ENCODE results near the gene RGL1.
"Not testable (repeated sequence)": the region's sequence is repeated elsewhere in the genome, so short reads cannot be mapped to it uniquely, and the experiment has no call there.

RGL1 gene

GRCh38 chr1:183783767-183784637 lies 20.9 kb upstream of the RGL1 start:
- no peak for DNase-seq
- in situ Hi-C loops (cut with MboI; ENCODE audit: low pct_unique_long_range_greater_than_20kb, low sequenced_read_pairs) = no loop called here

GRCh38 chr1:183785921-183786320 lies 19.0 kb upstream of the RGL1 start:
- DNase-seq; in situ Hi-C loops (cut with MboI; ENCODE audit: low pct_unique_long_range_greater_than_20kb, low sequenced_read_pairs): not testable (repeated sequence)

GRCh38 chr1:183787704-183788103 lies 17.2 kb upstream of the RGL1 start:
- in situ Hi-C loops (cut with MboI; ENCODE audit: low pct_unique_long_range_greater_than_20kb, low sequenced_read_pairs) = no loop called here
- no peak for DNase-seq

GRCh38 chr1:183791319-183791718 lies 13.6 kb upstream of the RGL1 start:
- no peak for DNase-seq
- in situ Hi-C loops (cut with MboI; ENCODE audit: low pct_unique_long_range_greater_than_20kb, low sequenced_read_pairs) = no loop called here

- peak; percentile 21 for DNase-seq
- in situ Hi-C loops (cut with MboI; ENCODE audit: low pct_unique_long_range_greater_than_20kb, low sequenced_read_pairs) = no loop called here
These were observed 12.6 kb upstream of the RGL1 start for GRCh38 chr1:183792300-183792699.

- in situ Hi-C loops (cut with MboI; ENCODE audit: low pct_unique_long_range_greater_than_20kb, low sequenced_read_pairs) = no loop called here
- no peak for DNase-seq
These were observed 10.8 kb upstream of the RGL1 start for GRCh38 chr1:183794088-183794487.

- in situ Hi-C loops (cut with MboI; ENCODE audit: low pct_unique_long_range_greater_than_20kb, low sequenced_read_pairs) = no loop called here
- no peak for DNase-seq
These were observed 4.5 kb upstream of the RGL1 start for GRCh38 chr1:183800449-183800848.

GRCh38 chr1:183801649-183802048 lies 3.3 kb upstream of the RGL1 start:
- DNase-seq = no peak
- in situ Hi-C loops (cut with MboI; ENCODE audit: low pct_unique_long_range_greater_than_20kb, low sequenced_read_pairs) = no loop called here

- in situ Hi-C loops (cut with MboI; ENCODE audit: low pct_unique_long_range_greater_than_20kb, low sequenced_read_pairs) = no loop called here
- DNase-seq = no peak
These were observed 533 bp upstream of the RGL1 start for GRCh38 chr1:183804387-183804786.

GRCh38 chr1:183806125-183806524 lies 1.2 kb downstream of the RGL1 start:
- in situ Hi-C loops (cut with MboI; ENCODE audit: low pct_unique_long_range_greater_than_20kb, low sequenced_read_pairs) = no loop called here
- DNase-seq = no peak

- in situ Hi-C loops (cut with MboI; ENCODE audit: low pct_unique_long_range_greater_than_20kb, low sequenced_read_pairs) = no loop called here
- no peak for DNase-seq
These were observed 1.8 kb downstream of the RGL1 start for GRCh38 chr1:183806675-183807074.

- in situ Hi-C loops (cut with MboI; ENCODE audit: low pct_unique_long_range_greater_than_20kb, low sequenced_read_pairs) = no loop called here
- DNase-seq = no peak
These were observed 2.7 kb downstream of the RGL1 start for GRCh38 chr1:183807549-183808168.

GRCh38 chr1:183808296-183809027 lies 3.5 kb downstream of the RGL1 start:
- in situ Hi-C loops (cut with MboI; ENCODE audit: low pct_unique_long_range_greater_than_20kb, low sequenced_read_pairs) = no loop called here
- no peak for DNase-seq

- in situ Hi-C loops (cut with MboI; ENCODE audit: low pct_unique_long_range_greater_than_20kb, low sequenced_read_pairs) = no loop called here
- no peak for DNase-seq
These were observed 5.2 kb downstream of the RGL1 start for GRCh38 chr1:183810121-183810520.

- no peak for DNase-seq
- in situ Hi-C loops (cut with MboI; ENCODE audit: low pct_unique_long_range_greater_than_20kb, low sequenced_read_pairs) = no loop called here
These were observed 6.0 kb downstream of the RGL1 start for GRCh38 chr1:183810756-183811544.

GRCh38 chr1:183812128-183812527 lies 7.2 kb downstream of the RGL1 start:
- in situ Hi-C loops (cut with MboI; ENCODE audit: low pct_unique_long_range_greater_than_20kb, low sequenced_read_pairs) = no loop called here
- DNase-seq = no peak

- DNase-seq = no peak
- in situ Hi-C loops (cut with MboI; ENCODE audit: low pct_unique_long_range_greater_than_20kb, low sequenced_read_pairs) = no loop called here
These were observed 8.0 kb downstream of the RGL1 start for GRCh38 chr1:183812686-183813569.

- in situ Hi-C loops (cut with MboI; ENCODE audit: low pct_unique_long_range_greater_than_20kb, low sequenced_read_pairs) = no loop called here
- DNase-seq = no peak
These were observed 9.3 kb downstream of the RGL1 start for GRCh38 chr1:183814121-183814681.

Measured in KBM-7 (cell line).